ENCODE measurements around the gene DIO1.

The DIO1 gene

GRCh38 chr1:53893999-53894636, at the start of gene DIO1:
TSS of gene DIO1 (plus strand) at chr1:53894187. CDS start at chr1:53894211, 24 bp downstream.
- Histone ChIP-seq H3K4me1 (ENCODE audit: control insufficient read depth, insufficient read depth, low read length, unreplicated experiment) (peaks cover 21% of the 10 kb centered on the region), H3K4me3 (ENCODE audit: low read depth, low read length) (no peak within 1 kb of the TSS), H3K27me3 (ENCODE audit: insufficient read depth, low read length) (no peaks in the 10 kb centered on the region), H3K36me3 (ENCODE audit: insufficient read depth, low read length) (no peaks in the 10 kb centered on the region), H3K27ac (ENCODE audit: low read depth, low read length) (no peak within 1 kb of the TSS), H2AFZ (ENCODE audit: low read length, unreplicated experiment) (no peak within 1 kb of the TSS), H3K79me2 (ENCODE audit: control insufficient read depth, insufficient read depth, low read length, unreplicated experiment) (no peaks in the 10 kb centered on the region)

- no peak overlapping the region for H2AFZ ChIP-seq (ENCODE audit: low read length, unreplicated experiment)
- H3K36me3 ChIP-seq (ENCODE audit: insufficient read depth, low read length): no peaks in the 10 kb centered on the region
- H3K27ac ChIP-seq (ENCODE audit: low read depth, low read length): no peak overlapping the region
- H3K79me2 ChIP-seq (ENCODE audit: control insufficient read depth, insufficient read depth, low read length, unreplicated experiment): no peaks in the 10 kb centered on the region
- no peak overlapping the region for H3K4me3 ChIP-seq (ENCODE audit: low read depth, low read length)
- H3K4me1 ChIP-seq (ENCODE audit: control insufficient read depth, insufficient read depth, low read length, unreplicated experiment): no peaks in the 10 kb centered on the region
- H3K27me3 ChIP-seq (ENCODE audit: insufficient read depth, low read length): no peaks in the 10 kb centered on the region
These were observed 46.0 kb upstream of the DIO1 start for GRCh38 chr1:53847980-53848379.

GRCh38 chr1:53850082-53850673, 43.8 kb upstream of the DIO1 start:
- Histone ChIP-seq H3K4me3 (ENCODE audit: low read depth, low read length) (no peak overlapping the region), H3K27me3 (ENCODE audit: insufficient read depth, low read length) (no peaks in the 10 kb centered on the region), H3K79me2 (ENCODE audit: control insufficient read depth, insufficient read depth, low read length, unreplicated experiment) (no peaks in the 10 kb centered on the region), H2AFZ (ENCODE audit: low read length, unreplicated experiment) (no peak overlapping the region), H3K27ac (ENCODE audit: low read depth, low read length) (no peak overlapping the region), H3K36me3 (ENCODE audit: insufficient read depth, low read length) (no peaks in the 10 kb centered on the region), H3K4me1 (ENCODE audit: control insufficient read depth, insufficient read depth, low read length, unreplicated experiment) (no peaks in the 10 kb centered on the region)

GRCh38 chr1:53851571-53852285, 42.3 kb upstream of the DIO1 start:
- no peaks in the 10 kb centered on the region for H3K27me3 ChIP-seq (ENCODE audit: insufficient read depth, low read length)
- no peak overlapping the region for H3K4me3 ChIP-seq (ENCODE audit: low read depth, low read length)
- no peaks in the 10 kb centered on the region for H3K4me1 ChIP-seq (ENCODE audit: control insufficient read depth, insufficient read depth, low read length, unreplicated experiment)
- H3K27ac ChIP-seq (ENCODE audit: low read depth, low read length): no peak overlapping the region
- H3K79me2 ChIP-seq (ENCODE audit: control insufficient read depth, insufficient read depth, low read length, unreplicated experiment): no peaks in the 10 kb centered on the region
- H2AFZ ChIP-seq (ENCODE audit: low read length, unreplicated experiment): no peak overlapping the region
- no peaks in the 10 kb centered on the region for H3K36me3 ChIP-seq (ENCODE audit: insufficient read depth, low read length)

GRCh38 chr1:53860967-53861411, 33.0 kb upstream of the DIO1 start:
- Histone ChIP-seq H3K27me3 (ENCODE audit: insufficient read depth, low read length) (no peaks in the 10 kb centered on the region), H2AFZ (ENCODE audit: low read length, unreplicated experiment) (no peak overlapping the region), H3K79me2 (ENCODE audit: control insufficient read depth, insufficient read depth, low read length, unreplicated experiment) (no peaks in the 10 kb centered on the region), H3K4me1 (ENCODE audit: control insufficient read depth, insufficient read depth, low read length, unreplicated experiment) (no peaks in the 10 kb centered on the region), H3K36me3 (ENCODE audit: insufficient read depth, low read length) (peaks cover under 1% of the 10 kb centered on the region), H3K4me3 (ENCODE audit: low read depth, low read length) (no peak overlapping the region), H3K27ac (ENCODE audit: low read depth, low read length) (no peak overlapping the region)

- Histone ChIP-seq H3K27ac (ENCODE audit: low read depth, low read length) (no peak overlapping the region), H3K4me1 (ENCODE audit: control insufficient read depth, insufficient read depth, low read length, unreplicated experiment) (no peaks in the 10 kb centered on the region), H2AFZ (ENCODE audit: low read length, unreplicated experiment) (no peak overlapping the region), H3K36me3 (ENCODE audit: insufficient read depth, low read length) (peaks cover 9% of the 10 kb centered on the region), H3K27me3 (ENCODE audit: insufficient read depth, low read length) (no peaks in the 10 kb centered on the region), H3K4me3 (ENCODE audit: low read depth, low read length) (no peak overlapping the region), H3K79me2 (ENCODE audit: control insufficient read depth, insufficient read depth, low read length, unreplicated experiment) (no peaks in the 10 kb centered on the region)
These were observed 31.5 kb upstream of the DIO1 start for GRCh38 chr1:53862507-53862906.

- no peak overlapping the region for H2AFZ ChIP-seq (ENCODE audit: low read length, unreplicated experiment)
These were observed 25.4 kb upstream of the DIO1 start for GRCh38 chr1:53868565-53868964.

GRCh38 chr1:53869454-53870117, 24.4 kb upstream of the DIO1 start:
- H3K36me3 ChIP-seq (ENCODE audit: insufficient read depth, low read length): peaks cover 13% of the 10 kb centered on the region
- H3K4me3 ChIP-seq (ENCODE audit: low read depth, low read length): no peak overlapping the region
- H3K4me1 ChIP-seq (ENCODE audit: control insufficient read depth, insufficient read depth, low read length, unreplicated experiment): no peaks in the 10 kb centered on the region
- H3K27ac ChIP-seq (ENCODE audit: low read depth, low read length): no peak overlapping the region
- H3K27me3 ChIP-seq (ENCODE audit: insufficient read depth, low read length): no peaks in the 10 kb centered on the region
- H2AFZ ChIP-seq (ENCODE audit: low read length, unreplicated experiment): no peak overlapping the region
- H3K79me2 ChIP-seq (ENCODE audit: control insufficient read depth, insufficient read depth, low read length, unreplicated experiment): no peaks in the 10 kb centered on the region

More at GRCh38 chr1:53868565-53868964, 25.4 kb upstream of the DIO1 start:
- Histone ChIP-seq H3K27me3 (ENCODE audit: insufficient read depth, low read length) (no peaks in the 10 kb centered on the region), H3K4me1 (ENCODE audit: control insufficient read depth, insufficient read depth, low read length, unreplicated experiment) (no peaks in the 10 kb centered on the region), H3K4me3 (ENCODE audit: low read depth, low read length) (no peak overlapping the region), H3K36me3 (ENCODE audit: insufficient read depth, low read length) (peaks cover 13% of the 10 kb centered on the region), H3K79me2 (ENCODE audit: control insufficient read depth, insufficient read depth, low read length, unreplicated experiment) (no peaks in the 10 kb centered on the region), H3K27ac (ENCODE audit: low read depth, low read length) (no peak overlapping the region)

- H3K27me3 ChIP-seq (ENCODE audit: insufficient read depth, low read length): no peaks in the 10 kb centered on the region
- H3K4me3 ChIP-seq (ENCODE audit: low read depth, low read length): no peak overlapping the region
- H2AFZ ChIP-seq (ENCODE audit: low read length, unreplicated experiment): no peak overlapping the region
- peaks cover 10% of the 10 kb centered on the region for H3K36me3 ChIP-seq (ENCODE audit: insufficient read depth, low read length)
- no peak overlapping the region for H3K27ac ChIP-seq (ENCODE audit: low read depth, low read length)
- H3K4me1 ChIP-seq (ENCODE audit: control insufficient read depth, insufficient read depth, low read length, unreplicated experiment): no peaks in the 10 kb centered on the region
- no peaks in the 10 kb centered on the region for H3K79me2 ChIP-seq (ENCODE audit: control insufficient read depth, insufficient read depth, low read length, unreplicated experiment)
These were observed 22.8 kb upstream of the DIO1 start for GRCh38 chr1:53871221-53871620.

- H3K79me2 ChIP-seq (ENCODE audit: control insufficient read depth, insufficient read depth, low read length, unreplicated experiment): no peaks in the 10 kb centered on the region
- peaks cover 4% of the 10 kb centered on the region; the same call in 1 of the 2 replicates for H3K36me3 ChIP-seq (ENCODE audit: insufficient read depth, low read length)
- H3K4me1 ChIP-seq (ENCODE audit: control insufficient read depth, insufficient read depth, low read length, unreplicated experiment): no peaks in the 10 kb centered on the region
- H3K4me3 ChIP-seq (ENCODE audit: low read depth, low read length): no peak overlapping the region
- no peak overlapping the region for H3K27ac ChIP-seq (ENCODE audit: low read depth, low read length)
- H3K27me3 ChIP-seq (ENCODE audit: insufficient read depth, low read length): no peaks in the 10 kb centered on the region
- H2AFZ ChIP-seq (ENCODE audit: low read length, unreplicated experiment): no peak overlapping the region
These were observed 22.1 kb upstream of the DIO1 start for GRCh38 chr1:53871773-53872484.

Measured in ACC112 (cell line).